NCI-H1436 treated with DMSO at 0.1 percent for 48 hours (cell line): Measurements from ENCODE around the gene SYT1.
A peak's percentile ranks its signal among the peaks of the same experiment; 100 is the strongest.

ENCODE experiments used
- DNase-seq: peaks from one replicate; lab custom pipeline; 2025; lab: John Stamatoyannopoulos, UW

Gene SYT1

DNA sequence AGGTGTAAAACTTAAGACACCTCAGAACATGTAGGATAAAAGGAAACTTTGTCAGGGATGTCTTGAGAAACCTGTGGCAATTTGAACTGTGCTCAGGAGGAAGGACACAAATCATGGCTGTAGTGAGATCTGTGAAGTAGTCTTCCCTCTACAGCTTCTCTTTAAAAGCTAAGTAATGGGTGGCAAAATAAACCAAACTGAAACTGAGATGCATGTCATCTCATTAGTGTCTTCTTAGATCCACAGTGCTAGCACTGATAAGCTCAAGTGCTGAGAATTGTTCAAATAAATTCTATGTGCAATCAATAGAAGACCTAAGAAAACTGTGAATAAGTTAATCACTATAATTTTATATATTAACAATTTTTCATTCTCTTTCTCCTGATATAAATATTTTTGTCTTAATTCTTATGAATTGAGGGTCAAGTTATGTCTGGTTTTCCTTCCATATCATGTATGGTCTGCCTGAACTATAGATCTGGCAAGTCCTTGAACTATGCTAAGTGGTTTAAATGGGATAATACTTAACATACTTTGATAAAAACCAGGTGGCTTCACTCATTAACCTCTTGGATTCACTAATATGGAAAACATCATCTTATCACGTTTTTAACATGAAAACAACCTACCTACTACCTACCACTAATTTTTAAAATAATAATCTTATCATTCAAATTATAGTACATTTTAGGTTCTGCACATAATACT, 27.2 kb downstream of the SYT1 start:
- DNase-seq, result no peak

DNA sequence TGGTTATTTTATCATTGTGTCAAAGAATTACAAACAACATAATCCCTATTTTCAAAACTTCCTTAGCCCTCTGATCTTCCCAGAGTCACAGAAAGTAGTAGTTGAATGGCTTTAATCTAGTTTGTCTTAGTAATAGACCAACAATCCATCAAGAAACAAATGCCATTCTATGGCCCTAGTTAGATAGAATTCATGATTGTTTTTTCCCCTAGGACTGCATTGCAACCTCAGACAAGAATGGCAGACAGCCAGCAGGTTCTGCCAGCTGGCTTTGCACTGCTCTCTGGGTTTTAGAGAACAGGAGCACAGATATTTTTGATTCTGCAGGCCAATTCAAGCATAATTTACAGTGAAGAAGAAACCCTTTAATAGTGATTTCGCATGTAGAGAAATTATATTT, 33.8 kb downstream of the SYT1 start:
- peak; percentile 32 for DNase-seq

DNA sequence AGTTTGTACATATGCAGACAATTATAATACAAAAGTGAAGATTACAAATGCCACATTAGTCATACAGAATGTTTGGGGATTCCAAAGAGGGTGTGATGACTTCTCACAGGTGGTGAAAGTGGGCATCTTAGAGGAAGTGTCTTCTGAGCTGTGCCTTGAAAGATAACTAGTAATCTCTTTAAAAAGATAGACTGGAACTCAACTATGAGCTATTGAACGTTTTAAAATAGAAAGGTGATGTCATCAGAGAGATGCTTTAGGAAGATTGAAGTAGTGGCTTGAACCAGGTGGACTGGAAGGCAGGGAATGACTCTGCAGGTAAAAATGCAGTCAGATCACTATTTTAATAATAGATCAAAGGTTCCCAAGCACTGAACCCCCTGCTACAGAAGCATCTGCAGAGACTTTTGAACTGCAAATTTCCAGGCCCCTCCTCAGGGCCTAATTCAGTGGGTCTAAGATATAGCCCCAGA, 50.3 kb downstream of the SYT1 start:
- DNase-seq, result no peak

DNA sequence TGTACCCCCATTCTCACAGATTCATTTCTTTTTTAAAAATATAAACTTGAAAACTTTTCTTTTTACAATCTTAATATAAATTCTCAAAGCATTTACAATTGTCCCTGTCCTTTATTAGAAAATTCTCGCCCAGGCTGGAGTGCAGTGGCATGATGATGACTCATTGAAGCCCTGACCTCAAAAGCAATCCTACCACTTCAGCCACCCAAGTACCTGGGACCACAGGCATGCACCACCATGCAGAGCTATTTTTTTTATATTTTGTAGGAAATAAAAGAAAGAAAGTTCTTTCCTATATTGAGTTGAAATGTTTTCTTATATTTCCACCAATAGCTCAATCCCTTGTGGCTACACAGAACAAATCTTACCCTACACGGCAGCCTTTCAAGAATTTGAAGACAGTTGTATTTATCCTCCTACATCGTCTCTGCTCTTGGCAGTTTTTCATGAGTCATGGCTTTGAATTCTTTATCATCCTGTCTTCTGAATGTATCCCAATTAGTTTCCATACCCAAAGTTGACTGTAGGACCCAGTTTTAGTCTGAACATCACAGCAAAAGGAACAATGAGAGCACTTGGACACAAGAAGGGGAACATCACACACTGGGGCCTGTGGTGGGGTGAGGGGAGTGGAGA, 52.4 kb downstream of the SYT1 start:
- no peak for DNase-seq

DNA sequence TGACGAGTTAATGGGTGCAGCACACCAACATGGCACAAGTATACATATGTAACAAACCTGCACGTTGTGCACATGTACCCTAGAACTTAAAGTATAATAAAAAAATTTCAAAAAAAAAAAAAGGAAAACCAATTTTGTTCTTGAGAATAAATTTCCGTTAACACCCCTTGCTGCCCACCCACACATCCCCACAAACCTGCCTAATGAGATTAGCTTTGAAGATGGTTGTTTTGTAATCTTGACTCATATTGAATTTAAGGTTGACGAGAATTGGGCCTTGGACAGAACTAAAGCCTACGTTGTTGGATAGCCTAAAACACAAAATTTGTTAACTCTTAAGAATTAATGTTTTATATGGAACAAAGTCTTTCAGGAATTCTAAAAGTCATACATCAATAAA, 52.9 kb downstream of the SYT1 start:
- DNase-seq, result no peak

DNA sequence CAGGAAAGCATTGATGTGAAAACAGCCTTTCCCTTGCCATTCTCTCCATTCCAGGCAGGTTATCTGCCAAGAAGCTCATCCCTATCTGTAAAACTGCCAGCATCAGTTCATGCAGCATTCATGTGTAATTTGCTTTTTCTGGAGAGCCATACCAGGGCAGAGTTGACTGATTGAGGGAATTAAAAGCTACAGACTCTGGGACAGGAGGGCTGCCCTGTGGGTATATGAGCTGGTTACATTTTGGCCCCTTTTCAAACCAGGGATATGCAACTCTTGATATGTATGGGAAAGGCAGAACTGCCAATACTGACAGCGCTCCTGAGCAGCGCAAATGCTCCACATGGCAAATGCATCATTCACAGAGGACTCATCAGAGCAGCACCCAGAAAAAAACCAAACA, 53.7 kb downstream of the SYT1 start:
- DNase-seq, result no peak

DNA sequence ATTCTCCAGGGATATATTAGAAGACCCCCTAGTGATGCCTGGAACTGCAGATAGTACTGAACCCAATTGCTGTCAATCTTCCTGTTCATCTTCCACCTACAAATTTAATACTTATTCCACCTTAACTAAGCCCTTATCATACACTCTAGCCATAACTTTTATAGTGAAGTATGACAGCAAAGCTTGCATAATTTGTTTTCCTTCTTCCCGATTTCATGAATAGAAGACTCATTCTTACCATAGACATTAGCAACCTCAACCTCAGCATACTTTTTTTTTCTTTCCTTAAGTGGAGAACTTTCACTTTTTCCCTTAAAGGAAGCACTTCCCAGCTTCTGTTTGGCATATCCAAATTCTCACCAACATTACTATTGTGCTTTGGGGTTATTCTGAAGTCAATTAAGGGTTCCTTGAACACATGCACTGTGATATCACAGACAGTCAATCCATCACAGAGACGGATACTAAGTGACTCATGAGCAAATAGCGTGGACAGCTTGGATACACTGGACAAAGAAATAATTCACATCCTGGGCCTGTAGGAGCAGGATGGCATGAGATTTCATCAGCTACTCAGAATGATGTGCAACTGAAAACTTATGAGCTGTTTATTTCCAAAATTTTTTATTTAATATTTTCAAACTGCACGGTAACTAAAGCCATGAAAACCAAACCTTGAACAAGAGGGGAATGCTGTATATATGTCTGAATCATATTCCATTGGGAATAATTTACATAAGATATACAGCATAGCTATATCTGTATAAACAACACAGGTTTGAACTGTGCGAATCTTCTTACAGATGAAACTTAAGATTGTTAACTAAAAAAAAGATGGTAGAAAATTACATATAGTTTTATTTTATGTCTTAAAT, 63.9 kb downstream of the SYT1 start:
- DNase-seq, result no peak

DNA sequence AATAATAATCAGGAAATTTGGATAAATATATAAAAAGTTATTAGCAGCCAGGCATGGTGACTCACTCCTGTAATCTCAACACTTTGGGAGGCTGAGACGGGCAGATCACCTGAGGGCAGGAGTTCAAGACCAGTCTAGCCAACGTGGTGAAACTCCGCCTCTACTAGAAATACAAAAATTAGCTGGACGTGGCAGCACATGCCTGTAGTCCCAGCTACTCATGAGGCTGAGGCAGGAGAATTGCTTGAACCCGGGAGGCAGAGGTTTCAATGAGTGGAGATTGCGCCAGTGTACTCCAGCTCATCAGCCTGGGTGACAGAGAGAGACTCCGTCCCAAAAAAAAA, 64.5 kb downstream of the SYT1 start:
- DNase-seq, result no peak

DNA sequence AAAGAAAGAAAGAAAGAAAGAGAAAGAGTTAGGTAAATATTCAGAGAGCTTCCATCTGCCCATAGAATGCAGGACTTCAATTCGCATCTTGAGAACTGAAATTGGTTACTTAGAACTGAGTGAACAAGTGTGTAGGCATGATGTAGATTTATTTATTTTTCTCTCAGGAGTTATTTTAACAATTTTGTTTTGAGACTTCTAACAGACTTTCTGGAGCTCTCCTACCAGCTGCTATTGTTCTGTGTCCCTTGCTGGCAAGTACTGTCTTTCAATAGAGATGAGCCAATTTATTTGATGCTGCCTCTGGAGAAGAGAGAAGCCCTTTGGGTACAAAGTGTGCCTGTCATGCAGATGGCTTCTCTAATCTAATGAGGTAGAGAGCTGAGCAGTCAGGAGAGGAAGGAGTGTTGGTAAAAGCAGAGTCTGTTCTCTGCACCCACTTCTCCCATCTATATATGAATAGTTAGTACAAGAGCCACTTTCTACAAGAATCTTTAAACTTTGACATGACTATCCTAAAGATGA, 67.0 kb downstream of the SYT1 start:
- DNase-seq, result peak; percentile 20

DNA sequence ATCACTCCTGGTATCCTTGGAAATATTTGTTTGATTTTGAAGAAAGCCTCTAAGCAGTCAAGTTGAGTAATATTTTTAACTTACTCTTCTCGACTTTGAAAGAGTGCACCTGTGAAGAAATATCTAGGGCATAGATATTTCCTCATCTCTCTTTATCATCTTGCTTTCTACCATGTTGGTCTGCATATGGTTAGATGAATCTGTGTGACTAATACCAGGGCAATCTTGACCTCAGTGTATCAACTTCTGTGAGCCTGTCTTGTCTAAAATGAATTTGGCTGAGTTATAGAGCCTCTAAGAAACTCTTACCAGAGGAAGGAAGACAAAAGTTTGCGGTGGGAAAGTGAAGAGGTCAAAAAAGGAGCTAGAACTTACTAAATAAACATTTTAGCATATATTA, 68.4 kb downstream of the SYT1 start:
- no peak for DNase-seq

DNA sequence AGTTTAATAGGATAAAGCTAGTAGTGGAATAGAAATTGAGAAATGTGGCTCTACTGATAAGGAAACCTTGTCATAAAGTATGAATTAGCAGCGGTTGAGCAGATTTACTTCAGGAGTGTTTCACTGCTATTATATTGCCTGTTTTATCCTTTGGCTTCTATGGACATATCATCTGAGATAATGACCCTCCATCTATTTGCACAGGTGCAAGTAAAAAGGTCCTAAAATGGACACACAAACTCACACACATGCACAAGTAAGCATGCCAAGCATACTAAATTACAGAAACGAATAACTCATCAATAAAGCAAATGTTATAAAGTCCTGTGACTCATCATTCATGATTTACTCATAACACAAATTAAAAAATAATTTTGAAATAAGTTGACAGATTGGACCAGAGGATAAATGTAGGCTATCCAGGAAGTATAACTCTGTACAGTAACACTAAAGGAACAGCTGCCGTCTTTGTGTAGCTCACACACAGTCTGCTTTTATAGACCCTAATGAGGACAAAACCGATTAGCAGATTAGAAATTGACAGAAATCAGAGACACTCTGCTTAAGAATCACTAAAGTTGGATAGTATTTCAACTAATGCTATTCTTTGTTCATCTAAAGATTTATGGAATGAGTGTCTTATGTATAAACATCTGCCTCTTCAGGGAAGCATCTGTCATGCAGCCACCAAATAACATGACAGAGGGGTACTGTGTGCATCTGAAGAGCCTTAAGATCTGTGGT, 73.9 kb downstream of the SYT1 start:
- DNase-seq, result peak; percentile 84

DNA sequence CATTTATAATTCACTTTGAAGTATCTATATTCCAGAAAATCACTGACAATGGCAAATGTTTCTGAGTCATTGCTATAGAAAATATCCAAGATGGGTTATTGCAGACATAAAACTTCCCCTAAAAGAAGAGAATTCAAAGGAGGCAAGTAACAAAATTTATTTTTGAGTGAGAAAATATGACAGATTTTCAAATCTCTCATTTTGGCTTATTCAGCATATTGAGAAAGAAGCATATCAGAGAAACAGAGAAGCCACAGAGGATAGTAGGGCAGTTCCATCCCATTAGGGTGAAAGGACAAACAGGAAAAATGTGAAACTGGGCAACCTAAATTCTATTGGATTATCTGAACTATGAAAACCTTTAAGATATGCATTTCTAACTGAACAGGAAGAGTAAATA, 85.0 kb downstream of the SYT1 start:
- DNase-seq, result no peak

DNA sequence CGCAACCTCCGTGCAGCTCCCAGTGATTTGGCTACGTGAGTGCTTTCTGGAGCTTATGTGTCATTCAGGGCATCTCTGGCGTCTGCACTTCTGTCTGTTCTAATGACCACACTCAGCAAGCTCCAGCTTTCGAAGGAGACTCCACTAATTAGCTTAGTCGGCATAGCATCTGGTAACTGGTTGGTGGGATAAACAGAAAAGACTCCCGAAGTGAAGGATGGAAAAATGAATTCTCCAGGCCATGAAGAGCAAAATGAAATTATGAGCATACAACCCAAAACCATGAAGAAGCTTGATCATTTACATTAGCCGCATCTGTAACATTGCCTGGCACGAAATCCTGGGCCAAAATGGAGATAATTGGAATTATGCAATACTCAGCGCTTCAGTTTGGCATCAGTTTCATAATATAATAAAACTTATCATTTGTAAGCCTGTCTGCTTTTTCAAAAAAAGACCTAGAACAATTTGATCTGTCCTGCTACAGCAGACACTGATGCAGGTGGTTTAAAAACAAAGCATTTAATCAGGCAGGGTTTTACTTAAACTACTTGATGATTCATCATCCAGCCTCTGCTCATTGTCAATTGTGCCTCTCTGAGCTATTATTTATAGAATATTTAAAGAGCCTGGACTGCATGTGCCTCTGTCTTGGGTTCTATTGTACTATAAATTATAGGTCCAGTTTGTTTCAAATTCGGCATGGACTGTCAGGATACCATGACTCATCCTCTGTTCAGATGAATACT, 87.4 kb downstream of the SYT1 start:
- DNase-seq, result peak; percentile 65

DNA sequence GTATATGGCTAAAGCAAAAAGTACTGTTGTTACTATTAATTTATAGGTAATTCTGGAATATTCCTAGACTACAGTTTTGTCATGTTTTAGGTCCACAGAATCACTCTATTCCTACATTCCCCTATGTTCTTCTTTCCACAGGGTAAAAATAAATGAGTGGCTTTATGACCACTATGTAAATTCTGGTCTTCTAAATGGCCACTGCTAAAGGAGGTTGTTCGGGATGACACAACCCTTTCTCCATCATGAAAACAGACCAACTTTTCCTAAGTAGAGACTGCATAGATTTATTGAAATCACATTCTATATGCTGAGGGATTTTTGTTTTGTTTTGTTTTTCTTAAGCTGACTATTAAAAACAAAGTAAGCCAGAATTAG, 88.0 kb downstream of the SYT1 start:
- no peak for DNase-seq

DNA sequence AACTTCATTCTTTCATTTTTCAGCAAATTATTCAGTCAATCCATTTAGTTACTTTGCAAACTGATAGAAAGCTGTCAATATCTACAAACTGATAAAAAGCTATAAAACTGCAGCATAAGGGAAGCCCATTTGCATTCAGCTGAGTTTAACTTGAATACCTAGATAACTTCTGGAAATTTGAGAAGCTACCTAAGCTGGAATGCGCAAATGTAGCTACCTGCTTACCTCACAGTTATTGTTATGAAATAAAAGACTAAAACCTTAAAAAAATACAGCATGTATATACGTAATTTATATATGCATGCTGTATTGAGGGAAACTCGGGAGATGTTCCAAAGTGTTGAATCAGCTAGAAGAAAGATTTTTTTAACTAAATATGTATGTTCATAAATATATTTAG, 94.4 kb downstream of the SYT1 start:
- no peak for DNase-seq

DNA sequence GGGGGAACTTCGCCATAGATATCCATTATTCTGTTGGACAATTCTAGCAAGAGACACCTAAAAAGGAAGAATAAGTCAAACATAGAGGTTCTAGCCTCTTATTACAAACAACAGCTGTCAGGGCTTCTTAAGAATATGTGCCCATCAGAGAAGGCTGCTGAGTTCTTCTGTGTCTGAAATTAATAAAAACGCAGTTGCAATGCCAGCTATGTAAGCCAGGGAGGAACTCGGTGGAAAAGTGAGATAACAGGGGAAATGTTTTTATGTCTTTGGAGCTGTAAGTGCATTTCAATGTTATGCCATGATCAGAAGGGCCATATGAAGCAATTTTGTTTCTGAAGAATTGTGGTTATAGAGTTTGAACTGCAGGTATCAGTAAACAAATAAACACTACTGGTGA, 95.0 kb downstream of the SYT1 start:
- DNase-seq, result no peak

DNA sequence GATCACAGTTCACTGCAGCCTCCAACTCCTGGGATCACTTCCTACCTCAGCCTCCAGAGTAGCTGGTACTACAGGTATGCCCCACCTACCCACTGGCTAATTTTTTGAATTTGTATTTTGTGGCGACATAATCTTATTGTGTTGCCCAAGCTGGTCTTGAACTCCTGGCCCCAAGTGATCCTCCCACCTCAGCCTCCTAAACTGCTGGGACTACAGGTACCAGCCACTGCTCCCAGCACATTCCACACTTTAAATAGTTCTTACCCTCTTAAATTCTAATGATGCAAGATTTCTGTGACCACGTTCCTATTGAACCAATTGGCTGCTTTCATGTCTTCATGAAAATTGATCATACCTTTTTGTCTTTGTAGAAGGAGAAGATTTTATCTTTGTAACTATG, 96.6 kb downstream of the SYT1 start:
- no peak for DNase-seq

DNA sequence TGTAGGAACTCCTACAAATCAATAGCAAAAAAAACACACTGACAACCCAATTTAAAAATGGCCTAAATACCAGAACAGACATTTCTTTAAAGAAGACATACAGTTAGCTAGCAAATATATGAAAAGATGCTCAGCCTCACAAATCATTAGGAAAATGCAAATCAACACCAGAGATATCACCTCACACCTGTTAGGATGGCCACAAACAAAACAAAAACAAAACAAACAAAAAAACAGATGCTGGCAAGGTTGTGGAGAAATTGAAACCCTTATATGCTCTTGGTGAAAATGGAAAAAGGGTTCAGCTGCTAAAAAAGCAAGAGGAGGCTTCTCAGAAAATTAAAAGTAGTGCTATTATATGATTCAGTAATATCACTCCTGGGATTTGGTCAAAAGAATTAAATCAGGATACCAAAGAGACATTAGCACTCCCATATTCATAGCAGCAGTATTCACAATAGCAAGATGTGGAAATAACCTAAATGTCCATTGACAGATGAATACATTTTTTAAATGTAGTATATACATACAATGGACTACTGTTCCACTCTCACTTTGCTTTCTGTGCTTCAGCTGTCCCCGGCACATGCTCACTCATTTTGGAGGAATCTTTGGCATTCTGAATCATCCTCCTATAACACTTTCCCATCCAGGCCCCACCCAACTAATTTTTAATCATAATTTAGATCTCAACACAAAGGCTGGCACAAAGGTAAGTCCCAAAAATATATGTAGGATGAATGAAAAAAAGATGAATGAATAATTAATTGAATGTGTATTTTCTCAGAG, 99.1 kb downstream of the SYT1 start:
- DNase-seq, result no peak

DNA sequence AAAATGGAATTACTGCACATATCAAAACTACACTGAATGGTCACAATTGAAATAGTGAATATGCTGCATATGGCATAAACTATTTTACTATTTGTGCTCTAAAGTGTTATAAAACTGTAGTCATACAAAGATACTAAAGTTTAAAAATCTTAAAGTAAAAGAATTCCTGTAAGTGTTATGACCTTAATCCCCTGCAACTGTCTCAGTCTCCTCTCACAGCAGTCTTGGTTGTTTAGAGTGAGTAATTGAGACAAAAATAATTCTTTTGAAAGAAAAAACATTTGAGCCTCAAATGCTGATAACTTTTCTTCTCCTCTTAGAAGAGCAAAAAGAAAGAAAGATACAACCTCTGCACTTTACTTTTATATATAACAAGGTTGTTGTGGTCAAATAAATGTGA, 99.9 kb downstream of the SYT1 start:
- DNase-seq, result no peak

DNA sequence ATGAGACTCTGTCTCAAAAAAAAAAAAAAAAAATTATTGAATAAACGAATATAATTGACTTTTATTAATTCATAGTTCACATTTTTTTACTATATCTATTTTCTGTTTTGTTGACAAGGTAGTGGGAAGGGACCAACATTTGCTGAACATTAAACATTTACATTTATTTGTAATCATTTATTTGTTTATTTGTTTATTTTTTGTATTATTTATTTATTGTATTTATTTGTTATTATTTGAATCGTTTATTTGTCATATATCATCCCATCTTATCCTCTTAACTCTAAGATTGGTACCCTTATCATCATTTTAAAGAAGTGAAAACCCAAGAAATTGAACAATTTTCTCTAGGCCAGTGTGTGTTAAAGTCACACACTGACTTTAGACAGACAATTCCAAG, 101.5 kb downstream of the SYT1 start:
- no peak for DNase-seq

DNA sequence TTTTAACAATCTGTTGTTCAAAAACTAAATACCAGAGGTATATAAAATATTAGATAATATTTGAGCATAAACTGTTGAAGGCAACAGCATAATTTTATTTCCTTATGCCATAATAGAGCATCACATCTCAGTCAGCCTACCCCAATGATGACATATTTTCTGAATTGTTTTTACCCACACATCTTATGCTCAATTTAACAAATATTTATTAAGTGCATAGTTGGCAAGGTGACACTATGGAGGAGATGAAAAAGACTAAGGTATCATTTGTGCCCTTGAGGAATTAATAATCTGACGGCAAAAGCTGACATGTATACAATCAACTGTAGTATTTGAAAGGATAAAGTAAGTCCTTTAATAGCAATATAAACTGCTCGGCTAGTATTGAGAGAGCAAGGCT, 102.4 kb downstream of the SYT1 start:
- DNase-seq, result no peak
